Uterus (tissue), 2 donors: ENCODE measurements around the gene CCDC85B.
A peak's percentile ranks its signal among the peaks of the same experiment; 100 is the strongest.

Experiments
- CTCF ChIP-seq, 4 experiments: fragments of 200-600 bp in 2 of 4; fragments of 450-650 bp in 2 of 4; sonication (generic) in 2 of 4; IDR thresholded peaks; one replicate each; pipeline ENCODE4 v1.5.1; 2016 to 2019; ENCODE audit warnings: antibody characterized with exemption in 4 of 4, mild to moderate bottlenecking in 2 of 4, moderate library complexity in 1 of 4
- POLR2A ChIP-seq, 2 donors: fragments of 450-650 bp; IDR thresholded peaks; one replicate each; pipeline ENCODE4 v1.6.1; 2016; ENCODE audit warnings: antibody characterized with exemption in 2 of 2, mild to moderate bottlenecking in 1 of 2, moderate library complexity in 1 of 2

GRCh38 chr11:65890324-65891218 lies at the start of gene CCDC85B:
- TF ChIP-seq CTCF (IDR thresholded peaks at IDR 0.05) (peak in 2 of 4 experiments; percentile 12 to 50), POLR2A (IDR thresholded peaks at IDR 0.05) (peak; percentile 97 to 99)
